ENCODE data around the gene FAM20A.

- TF ChIP-seq FOXM1 (IDR thresholded peaks at IDR 0.05; ENCODE audit: borderline replicate concordance, low read depth) (no peak), YY1 (IDR thresholded peaks at IDR 0.05; ENCODE audit: low read depth) (0 out of 2 replicates have a peak, but pooled peaks have one; percentile 6), ZBTB7A (IDR thresholded peaks at IDR 0.05; ENCODE audit: low read depth) (no peak), TAF1 (IDR thresholded peaks at IDR 0.05; ENCODE audit: low read depth) (no peak), CEBPB (IDR thresholded peaks at IDR 0.05) (no peak), EP300 (IDR thresholded peaks at IDR 0.05; ENCODE audit: borderline replicate concordance) (no peak), TEAD4 (IDR thresholded peaks at IDR 0.05) (no peak), MAX (IDR thresholded peaks at IDR 0.05) (no peak), CREB1 (IDR thresholded peaks at IDR 0.05; ENCODE audit: low read depth) (no peak)
Observed at GRCh38 chr17:68511254-68511670, 89.9 kb downstream of the FAM20A start.
